Fibroblast of lung (primary cell): Measurements from ENCODE around the gene MYOZ3.

Source experiments
- EZH2 ChIP-seq: IDR thresholded peaks from 2 replicates; pipeline ENCODE4 v1.5.1; 2012; ENCODE audit warnings: low read length, control low read depth, mild to moderate bottlenecking; ENCODE audit errors: missing control alignments
- TF ChIP-seq, protein P1 (sequence below), 2 donors: IDR thresholded peaks in 1 of 2; conservative IDR thresholded peaks in 1 of 2; 1 replicate in 1 of 2; 2 replicates in 1 of 2; pipeline ENCODE4 v1.5.1; 2011 to 2012; ENCODE audit warnings: low read length in 2 of 2, control low read depth in 1 of 2, inconsistent platforms in 1 of 2, low read depth in 1 of 2, mild to moderate bottlenecking in 1 of 2

DNA sequence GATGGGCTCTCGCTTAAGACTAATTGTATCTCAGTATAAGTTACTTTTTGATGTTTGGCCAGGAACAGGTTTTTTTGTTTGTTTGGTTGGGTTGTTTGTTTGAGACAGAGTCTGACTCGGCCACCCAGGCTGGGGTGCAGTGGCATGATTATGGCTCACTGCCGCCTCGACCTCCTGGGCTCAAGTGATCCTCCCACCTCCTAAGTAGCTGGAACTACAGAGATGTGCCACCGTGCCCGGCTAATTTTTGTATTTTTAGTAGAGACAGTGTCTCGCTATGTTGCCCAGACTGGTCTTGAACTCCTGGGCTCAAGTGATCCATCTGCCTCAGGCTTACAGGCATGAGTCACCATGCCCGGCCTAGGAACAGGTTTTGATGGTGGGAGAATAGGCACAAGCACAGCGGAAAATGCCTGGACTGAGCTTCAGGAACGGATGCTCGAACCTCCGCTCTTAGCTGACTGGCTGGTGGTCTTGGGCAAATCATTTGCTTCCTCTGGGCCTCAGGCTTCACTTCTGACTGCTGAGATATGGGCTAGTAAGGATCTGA, 32.0 kb upstream of the MYOZ3 start:
- no peak for TF ChIP-seq EZH2
- TF ChIP-seq, protein P1, sequence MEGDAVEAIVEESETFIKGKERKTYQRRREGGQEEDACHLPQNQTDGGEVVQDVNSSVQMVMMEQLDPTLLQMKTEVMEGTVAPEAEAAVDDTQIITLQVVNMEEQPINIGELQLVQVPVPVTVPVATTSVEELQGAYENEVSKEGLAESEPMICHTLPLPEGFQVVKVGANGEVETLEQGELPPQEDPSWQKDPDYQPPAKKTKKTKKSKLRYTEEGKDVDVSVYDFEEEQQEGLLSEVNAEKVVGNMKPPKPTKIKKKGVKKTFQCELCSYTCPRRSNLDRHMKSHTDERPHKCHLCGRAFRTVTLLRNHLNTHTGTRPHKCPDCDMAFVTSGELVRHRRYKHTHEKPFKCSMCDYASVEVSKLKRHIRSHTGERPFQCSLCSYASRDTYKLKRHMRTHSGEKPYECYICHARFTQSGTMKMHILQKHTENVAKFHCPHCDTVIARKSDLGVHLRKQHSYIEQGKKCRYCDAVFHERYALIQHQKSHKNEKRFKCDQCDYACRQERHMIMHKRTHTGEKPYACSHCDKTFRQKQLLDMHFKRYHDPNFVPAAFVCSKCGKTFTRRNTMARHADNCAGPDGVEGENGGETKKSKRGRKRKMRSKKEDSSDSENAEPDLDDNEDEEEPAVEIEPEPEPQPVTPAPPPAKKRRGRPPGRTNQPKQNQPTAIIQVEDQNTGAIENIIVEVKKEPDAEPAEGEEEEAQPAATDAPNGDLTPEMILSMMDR (conservative IDR thresholded peaks at IDR 0.05 in 1 of 2, IDR thresholded peaks at IDR 0.05 in 1 of 2; ENCODE audit: low read depth in 1 of 2, low read length in 2 of 2): no peak
